ENCODE measurements around the gene FAM240B. TPM values are rescaled to one million over a fixed set of nuclear protein-coding genes. Genes with fewer than 3 reads are reported as not detected.

The FAM240B gene
- total RNA-seq, 4 donors from 2014 or later = not detected

- H3K27me3 ChIP-seq = no peaks in the 10 kb centered on the region
- no peaks in the 10 kb centered on the region for H3K36me3 ChIP-seq
- no peak for TF ChIP-seq CTCF (IDR thresholded peaks at IDR 0.05)
- TF ChIP-seq POLR2A (IDR thresholded peaks at IDR 0.05) = no peak
- H3K9me3 ChIP-seq = no peaks in the 10 kb centered on the region
- DNase-seq = peak in 1 of 2 donors; percentile 44
- 47 to 56% methylated on average over 4 of the region's 4 CpGs for WGBS, 2 donors
- H3K4me1 ChIP-seq = peaks cover 21% of the 10 kb centered on the region in 2 donors
- intact Hi-C loops (cut with DNase I) = no loop called here
- H3K4me3 ChIP-seq (replicated peaks in 1 of 3) = no peak overlapping the region
- H3K27ac ChIP-seq = peak overlapping the region in 1 of 3 donors; percentile 62
These were observed 48.6 kb downstream of the FAM240B start for GRCh38 chr9:38671372-38671731.

- WGBS, 2 donors = 81 to 93% methylated on average over 5 of the region's 5 CpGs
- Histone ChIP-seq H3K27ac (peak overlapping the region in 1 of 3 donors; percentile 62), H3K4me1 (peaks cover 15 to 21% of the 10 kb centered on the region in 2 donors), H3K4me3 (replicated peaks in 1 of 3) (no peak overlapping the region), H3K36me3 (no peaks in the 10 kb centered on the region), H3K9me3 (no peaks in the 10 kb centered on the region), H3K27me3 (no peaks in the 10 kb centered on the region)
- intact Hi-C loops (cut with DNase I) = no loop called here
- TF ChIP-seq POLR2A (IDR thresholded peaks at IDR 0.05) (no peak), CTCF (IDR thresholded peaks at IDR 0.05) (no peak)
- no peak for DNase-seq
These were observed 49.2 kb downstream of the FAM240B start for GRCh38 chr9:38670542-38671371.

GRCh38 chr9:38668791-38669466, 51.0 kb downstream of the FAM240B start:
- Histone ChIP-seq H3K27me3 (no peaks in the 10 kb centered on the region), H3K27ac (no peak overlapping the region), H3K4me1 (peaks cover 15 to 21% of the 10 kb centered on the region in 2 donors), H3K4me3 (replicated peaks in 1 of 3) (no peak overlapping the region), H3K9me3 (no peaks in the 10 kb centered on the region), H3K36me3 (no peaks in the 10 kb centered on the region)
- no peak for TF ChIP-seq CTCF (IDR thresholded peaks at IDR 0.05)
- no peak for TF ChIP-seq POLR2A (IDR thresholded peaks at IDR 0.05)
- 89 to 94% methylated on average over 10 of the region's 10 CpGs for WGBS, 2 donors
- intact Hi-C loops (cut with DNase I) = no loop called here
- no peak for DNase-seq

- Histone ChIP-seq H3K27ac (no peak overlapping the region), H3K9me3 (no peaks in the 10 kb centered on the region), H3K36me3 (no peaks in the 10 kb centered on the region), H3K4me1 (no peaks in the 10 kb centered on the region), H3K27me3 (no peaks in the 10 kb centered on the region), H3K4me3 (replicated peaks in 1 of 3) (no peak overlapping the region)
- WGBS, 2 donors = 67 to 76% methylated on average over 8 of the region's 8 CpGs
- intact Hi-C loops (cut with DNase I) = no loop called here
- TF ChIP-seq CTCF (IDR thresholded peaks at IDR 0.05) (peak in 1 of 6 experiments; percentile 4), POLR2A (IDR thresholded peaks at IDR 0.05) (no peak)
- DNase-seq = no peak
These were observed 57.0 kb downstream of the FAM240B start for GRCh38 chr9:38662763-38663593.
